Keratinocyte (primary cell): ENCODE data around the gene ACER3.

Experiments
- EZH2 ChIP-seq: IDR thresholded peaks from one replicate; pipeline ENCODE4 v1.6.1; 2012; ENCODE audit warnings: inconsistent platforms, mild to moderate bottlenecking, low read length, moderate library complexity
- TF ChIP-seq, protein P1 (sequence below), 3 experiments: IDR thresholded peaks in 1 of 3; conservative IDR thresholded peaks in 1 of 3; optimal IDR thresholded peaks in 1 of 3; 2 replicates in 2 of 3; 3 replicates in 1 of 3; pipeline versions ENCODE3 to v1.5.1; 2011; ENCODE audit warnings: low read length in 3 of 3, mild to moderate bottlenecking in 3 of 3, moderate library complexity in 2 of 3, control low read depth in 1 of 3, inconsistent platforms in 1 of 3; ENCODE audit not compliant: insufficient read depth in 2 of 3; ENCODE audit errors: extremely low read depth in 1 of 3

DNA sequence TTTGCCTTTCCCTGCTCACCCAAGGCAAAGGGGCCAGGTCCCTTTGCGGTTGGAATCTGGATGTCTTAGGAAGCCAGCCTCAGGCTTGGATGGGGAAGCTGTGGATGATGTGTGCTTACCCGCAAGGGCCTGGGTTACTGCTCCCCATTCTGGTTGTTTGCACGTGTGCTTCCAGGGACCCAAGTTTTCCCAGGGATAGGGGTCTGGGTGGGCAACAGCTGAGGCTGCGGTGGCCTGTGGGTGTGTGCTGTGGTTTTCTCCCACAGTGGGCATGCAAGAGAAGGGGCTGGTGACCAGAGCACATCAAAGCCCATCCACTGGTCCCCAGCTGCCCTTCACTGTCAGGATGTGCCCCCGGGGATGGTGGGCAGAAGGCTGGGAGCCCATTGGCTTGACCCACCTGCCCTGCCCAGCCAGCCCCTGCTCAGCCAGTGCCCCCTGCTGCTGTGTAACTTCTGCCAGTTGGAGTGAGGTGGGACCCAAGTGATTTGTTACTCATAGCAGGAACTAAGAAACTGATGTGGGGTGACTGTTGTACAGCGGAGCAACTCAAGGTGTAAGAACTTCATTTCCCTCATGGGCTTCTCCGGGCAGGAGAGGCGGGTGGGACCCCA is 209.4 kb downstream of the ACER3 start:
- no peak for TF ChIP-seq EZH2
- TF ChIP-seq, protein P1, sequence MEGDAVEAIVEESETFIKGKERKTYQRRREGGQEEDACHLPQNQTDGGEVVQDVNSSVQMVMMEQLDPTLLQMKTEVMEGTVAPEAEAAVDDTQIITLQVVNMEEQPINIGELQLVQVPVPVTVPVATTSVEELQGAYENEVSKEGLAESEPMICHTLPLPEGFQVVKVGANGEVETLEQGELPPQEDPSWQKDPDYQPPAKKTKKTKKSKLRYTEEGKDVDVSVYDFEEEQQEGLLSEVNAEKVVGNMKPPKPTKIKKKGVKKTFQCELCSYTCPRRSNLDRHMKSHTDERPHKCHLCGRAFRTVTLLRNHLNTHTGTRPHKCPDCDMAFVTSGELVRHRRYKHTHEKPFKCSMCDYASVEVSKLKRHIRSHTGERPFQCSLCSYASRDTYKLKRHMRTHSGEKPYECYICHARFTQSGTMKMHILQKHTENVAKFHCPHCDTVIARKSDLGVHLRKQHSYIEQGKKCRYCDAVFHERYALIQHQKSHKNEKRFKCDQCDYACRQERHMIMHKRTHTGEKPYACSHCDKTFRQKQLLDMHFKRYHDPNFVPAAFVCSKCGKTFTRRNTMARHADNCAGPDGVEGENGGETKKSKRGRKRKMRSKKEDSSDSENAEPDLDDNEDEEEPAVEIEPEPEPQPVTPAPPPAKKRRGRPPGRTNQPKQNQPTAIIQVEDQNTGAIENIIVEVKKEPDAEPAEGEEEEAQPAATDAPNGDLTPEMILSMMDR (optimal IDR thresholded peaks at IDR 0.05 in 1 of 3, IDR thresholded peaks at IDR 0.05 in 1 of 3, conservative IDR thresholded peaks at IDR 0.05 in 1 of 3; ENCODE audit: extremely low read depth in 1 of 3, insufficient read depth in 2 of 3, low read length in 3 of 3): no peak
